ENCODE measurements around the gene ARID3A.
A peak's percentile ranks its signal among the peaks of the same experiment; 100 is the strongest.

The ARID3A gene

GRCh38 chr19:925087-925525 lies 729 bp upstream of the ARID3A start:
- intact Hi-C loops (cut with DNase I; ENCODE audit: low total_unique reads), result loop anchor here (10.0 kb wide), 1 partner anchor 180 kb away; the partner anchor contains the start of gene GPX4
- no peaks in the 10 kb centered on the region for H3K9me3 ChIP-seq
- peaks cover 0 to 43% (median 31%) of the 10 kb centered on the region in 4 donors for H3K4me1 ChIP-seq
- no peak for TF ChIP-seq CTCF (IDR thresholded peaks at IDR 0.05)
- H3K27ac ChIP-seq, result peak overlapping the region; percentile 61 to 74
- H3K4me3 ChIP-seq, result peak overlapping the region; percentile 80 to 87
- H3K27me3 ChIP-seq, result peaks cover 5 to 21% of the 10 kb centered on the region in 2 donors
- peak in 1 of 2 donors; percentile 84 for DNase-seq
- H3K36me3 ChIP-seq, result no peaks in the 10 kb centered on the region

DNA sequence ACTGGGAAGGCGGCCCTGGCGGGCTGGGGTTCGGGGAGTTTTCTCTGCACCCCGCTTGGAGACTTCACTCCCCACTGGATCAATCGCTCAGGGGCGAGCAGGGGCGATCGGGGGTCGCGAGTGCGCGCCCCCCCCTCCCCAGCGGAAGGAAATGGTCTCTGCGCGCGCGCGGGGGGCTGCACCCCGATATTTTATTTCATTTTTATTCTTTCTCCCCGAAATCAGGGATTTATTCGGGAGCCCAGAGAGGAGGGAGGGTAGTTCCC lies 421 bp downstream of the ARID3A start:
- peak overlapping the region; percentile 61 to 74 for H3K27ac ChIP-seq
- TF ChIP-seq CTCF (IDR thresholded peaks at IDR 0.05), result no peak
- H3K36me3 ChIP-seq, result no peaks in the 10 kb centered on the region
- peaks cover 0 to 36% (median 22%) of the 10 kb centered on the region in 4 donors for H3K4me1 ChIP-seq
- peak overlapping the region; percentile 80 to 87 for H3K4me3 ChIP-seq
- intact Hi-C loops (cut with DNase I; ENCODE audit: low total_unique reads), result loop anchor here (10.0 kb wide), 1 partner anchor 179 kb away; the partner anchor contains the start of gene GPX4
- no peaks in the 10 kb centered on the region for H3K9me3 ChIP-seq
- DNase-seq, result no peak
- peaks cover 0 to 9% of the 10 kb centered on the region in 2 donors for H3K27me3 ChIP-seq

DNA sequence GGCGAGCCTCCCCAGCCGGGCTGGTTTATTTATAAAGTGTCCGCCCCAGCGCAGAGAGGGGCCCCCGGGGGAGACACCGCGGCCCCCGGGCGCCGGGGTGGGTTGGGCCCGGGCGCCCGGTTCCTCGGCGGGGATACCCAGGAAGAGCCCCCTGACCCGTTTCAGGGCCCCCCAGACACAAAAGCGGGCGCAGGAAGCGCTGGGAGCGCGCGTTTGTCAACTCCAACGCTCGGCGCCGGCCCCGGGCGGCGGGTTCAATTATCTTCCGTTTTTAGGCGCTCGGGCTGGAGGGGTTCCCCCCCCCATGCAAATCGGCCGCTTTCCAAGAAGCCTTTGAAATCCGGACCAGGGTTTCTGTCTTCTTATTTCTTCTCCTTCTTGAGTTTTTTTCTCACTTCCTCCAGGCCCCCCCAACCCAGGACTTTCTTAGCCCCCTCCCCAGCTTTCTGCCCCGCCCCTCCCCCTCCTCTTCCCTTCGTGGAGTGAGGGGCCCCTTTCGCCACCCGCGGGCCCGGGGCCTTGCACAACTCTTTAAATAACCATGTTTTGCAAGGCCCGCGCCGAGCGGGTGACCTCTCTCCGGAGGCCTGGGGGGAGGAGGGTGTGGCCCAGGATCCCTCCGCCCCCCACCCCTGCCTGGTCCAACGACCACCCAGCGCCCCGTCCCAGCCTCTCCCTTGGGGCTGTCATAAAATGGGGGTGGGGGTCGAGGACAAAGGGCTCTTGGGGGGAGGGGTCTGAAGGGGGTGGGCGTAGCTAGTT lies 935 bp downstream of the ARID3A start:
- Histone ChIP-seq H3K9me3 (no peaks in the 10 kb centered on the region), H3K4me1 (peaks cover 0 to 34% (median 21%) of the 10 kb centered on the region in 4 donors), H3K36me3 (no peaks in the 10 kb centered on the region), H3K27me3 (peaks cover 0 to 7% of the 10 kb centered on the region in 2 donors), H3K4me3 (peak overlapping the region; percentile 80 to 87), H3K27ac (peak overlapping the region; percentile 61 to 74)
- no peak for TF ChIP-seq CTCF (IDR thresholded peaks at IDR 0.05)
- DNase-seq, result peak; percentile 87 to 89
- intact Hi-C loops (cut with DNase I; ENCODE audit: low total_unique reads), result loop anchor here (10.0 kb wide), 1 partner anchor 178 kb away; the partner anchor contains the start of gene GPX4

DNA sequence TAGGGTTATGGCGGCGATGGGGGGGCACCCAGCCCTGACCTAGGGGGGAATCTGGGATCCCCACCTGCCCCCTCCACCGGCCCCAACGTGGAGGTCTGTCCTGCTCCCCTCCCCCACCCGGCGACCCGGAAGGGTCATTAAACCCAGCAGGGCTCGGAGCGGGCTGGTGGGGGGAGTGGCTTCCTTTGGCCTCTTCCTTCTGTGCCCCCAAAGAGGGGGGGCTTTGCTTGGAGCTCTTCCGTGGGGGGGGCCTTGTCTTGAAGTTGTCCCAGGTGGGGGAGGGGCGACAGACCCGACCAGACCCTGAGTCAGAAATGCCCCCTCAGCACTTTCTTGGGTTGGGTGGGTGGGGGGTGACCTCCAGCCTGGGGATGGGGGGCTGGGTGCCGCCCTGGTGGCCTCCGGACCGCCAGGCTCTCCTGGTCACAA lies 1.5 kb downstream of the ARID3A start:
- Histone ChIP-seq H3K4me1 (peaks cover 0 to 32% (median 21%) of the 10 kb centered on the region in 4 donors), H3K27ac (peak overlapping the region; percentile 61 to 74), H3K9me3 (no peaks in the 10 kb centered on the region), H3K4me3 (peak overlapping the region; percentile 80 to 87), H3K36me3 (no peaks in the 10 kb centered on the region), H3K27me3 (peaks cover 0 to 7% of the 10 kb centered on the region in 2 donors)
- intact Hi-C loops (cut with DNase I; ENCODE audit: low total_unique reads), result loop anchor here (10.0 kb wide), 1 partner anchor 177 kb away; the partner anchor contains the start of gene GPX4
- no peak for TF ChIP-seq CTCF (IDR thresholded peaks at IDR 0.05)
- no peak for DNase-seq

DNA sequence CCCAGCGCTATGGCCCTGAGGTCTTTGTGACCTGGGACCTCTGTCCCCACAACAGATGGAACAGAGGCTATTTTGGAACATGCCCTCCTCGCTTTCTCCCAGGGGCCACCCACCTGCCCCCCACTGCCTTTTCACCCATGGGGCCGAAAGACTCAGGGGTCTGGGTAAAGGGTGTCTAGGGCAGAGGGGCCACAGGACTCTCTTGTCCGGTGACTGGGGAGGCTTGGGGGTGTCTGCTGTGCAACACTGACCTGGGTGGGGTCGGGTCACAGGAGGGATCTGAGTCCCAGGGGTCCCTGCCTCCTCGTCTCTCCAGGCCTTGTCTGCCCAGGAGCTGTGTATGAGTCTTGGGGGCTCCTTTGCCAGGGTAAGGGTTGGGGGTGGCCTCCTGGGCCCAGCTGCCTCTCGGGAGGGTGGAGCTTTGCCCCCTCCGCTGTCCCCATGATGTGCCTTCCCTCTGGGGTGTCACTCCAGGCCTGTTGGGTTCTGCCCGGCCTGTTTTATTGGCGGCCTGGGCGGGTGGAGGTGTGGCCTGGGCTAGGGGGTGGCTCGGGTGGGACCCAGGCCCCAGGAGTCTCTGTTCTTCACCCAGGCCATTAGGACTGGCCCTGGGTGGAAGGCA lies 2.1 kb downstream of the ARID3A start:
- DNase-seq, result no peak
- H3K4me1 ChIP-seq, result peaks cover 0 to 37% (median 22%) of the 10 kb centered on the region in 4 donors
- no peaks in the 10 kb centered on the region for H3K36me3 ChIP-seq
- peak overlapping the region; percentile 61 to 74 for H3K27ac ChIP-seq
- H3K4me3 ChIP-seq, result peak overlapping the region; percentile 80 to 87
- intact Hi-C loops (cut with DNase I; ENCODE audit: low total_unique reads), result loop anchor here (10.0 kb wide), 1 partner anchor 177 kb away; the partner anchor contains the start of gene GPX4
- no peaks in the 10 kb centered on the region for H3K9me3 ChIP-seq
- H3K27me3 ChIP-seq, result peaks cover 0 to 7% of the 10 kb centered on the region in 2 donors
- no peak for TF ChIP-seq CTCF (IDR thresholded peaks at IDR 0.05)
